Measurements from ENCODE around the gene CCL19.
"Not testable (repeated sequence)": the region's sequence is repeated elsewhere in the genome, so short reads cannot be mapped to it uniquely, and the experiment has no call there.

The CCL19 gene

DNA sequence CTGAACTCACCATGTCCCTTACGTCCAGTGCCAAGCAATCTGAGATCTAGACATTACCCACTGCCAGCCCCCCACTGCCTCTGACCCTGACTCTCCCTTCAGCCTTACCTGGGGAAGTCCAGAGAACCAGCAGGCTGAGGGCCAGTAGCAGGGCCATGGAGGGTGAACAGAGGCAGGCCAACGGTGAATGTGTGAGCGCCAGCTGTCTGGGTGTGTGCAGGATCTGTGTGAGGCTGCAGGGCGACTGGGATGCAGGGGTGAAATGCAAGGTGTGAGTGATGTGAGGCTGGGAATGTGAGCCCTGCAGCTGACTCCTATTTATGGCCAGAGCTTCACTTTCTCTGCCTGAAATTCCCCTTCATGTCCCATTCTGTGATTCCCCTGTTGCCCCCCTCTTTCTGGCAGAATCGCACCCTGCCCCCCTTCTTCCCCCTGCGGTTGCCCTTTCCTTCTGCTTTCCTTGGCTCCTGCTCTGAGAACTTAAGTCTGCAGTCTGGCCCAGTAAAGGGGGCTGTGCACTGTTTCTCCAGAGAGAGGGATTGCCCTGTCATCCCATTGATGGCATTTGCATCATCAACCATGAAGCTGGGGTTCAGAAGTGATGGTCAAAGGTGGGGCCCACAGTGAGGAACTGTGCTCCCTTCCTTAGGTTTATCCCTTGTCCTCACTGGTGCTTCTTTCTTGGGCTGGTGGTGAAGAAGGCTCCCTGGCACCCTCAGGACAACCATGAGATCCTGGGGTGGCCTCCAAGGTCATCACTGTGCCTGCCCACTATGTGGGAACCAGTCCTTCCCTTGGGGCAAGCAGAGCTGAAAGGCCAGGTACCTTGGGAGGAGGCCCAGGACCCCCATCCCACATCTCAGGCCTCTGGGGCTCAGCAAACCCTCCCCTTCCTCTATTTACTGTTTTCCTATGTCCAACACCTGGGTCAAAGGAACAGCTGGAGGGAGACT, at the start of gene CCL19:
TSS of gene CCL19 (minus strand) at position 294 of the 953 bp plus-strand sequence. CDS start at position 157, 137 bp downstream.
- no peak for DNase-seq (ENCODE audit: low spot score)

DNA sequence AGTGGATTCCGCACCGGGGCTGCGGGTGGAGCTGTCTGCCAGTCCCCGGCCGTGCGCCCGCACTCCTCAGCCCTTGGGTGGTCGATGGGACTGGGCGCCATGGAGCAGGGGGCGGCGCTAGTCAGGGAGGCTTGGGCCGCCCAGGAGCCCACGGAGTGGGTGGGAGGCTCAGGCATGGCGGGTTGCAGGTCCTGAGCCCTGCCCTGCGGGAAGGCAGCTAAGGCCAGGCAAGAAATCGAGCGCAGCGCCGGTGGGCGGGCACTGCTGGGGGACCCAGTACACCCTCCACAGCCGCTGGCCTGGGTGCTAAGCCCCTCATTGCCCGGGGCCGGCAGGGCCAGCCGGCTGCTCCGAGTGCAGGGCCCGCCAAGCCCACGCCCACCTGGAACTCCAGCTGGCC, 49.1 kb upstream of the CCL19 start:
- not testable (repeated sequence) for DNase-seq (ENCODE audit: low spot score)

DNA sequence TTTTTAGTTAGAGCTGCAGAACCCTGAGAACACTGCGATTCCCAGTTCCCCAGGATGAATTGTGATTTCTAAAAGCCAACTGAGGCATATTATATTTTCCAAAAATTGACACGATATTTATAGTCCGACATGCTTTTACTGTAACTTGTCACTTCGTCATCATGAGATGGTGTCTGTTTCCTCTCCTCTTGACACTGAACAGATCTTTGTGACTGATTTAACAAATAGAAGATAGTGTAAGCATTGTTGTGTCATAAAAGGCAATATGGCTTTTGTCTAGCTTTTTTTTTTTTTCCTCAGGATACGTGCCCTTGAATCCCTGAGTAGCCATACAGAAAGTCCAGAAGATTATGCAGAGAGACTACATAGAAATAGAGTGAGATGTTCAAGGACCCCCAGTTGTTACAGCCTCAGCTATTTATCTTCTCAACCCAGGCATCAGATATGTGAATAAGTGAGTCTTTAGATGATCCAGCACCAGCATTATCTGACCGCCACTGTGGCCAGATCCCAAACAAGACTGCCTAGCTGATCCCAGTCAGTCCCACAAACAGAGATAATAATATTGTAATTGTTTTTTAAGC, 46.7 kb upstream of the CCL19 start:
- no peak for DNase-seq (ENCODE audit: low spot score)

DNA sequence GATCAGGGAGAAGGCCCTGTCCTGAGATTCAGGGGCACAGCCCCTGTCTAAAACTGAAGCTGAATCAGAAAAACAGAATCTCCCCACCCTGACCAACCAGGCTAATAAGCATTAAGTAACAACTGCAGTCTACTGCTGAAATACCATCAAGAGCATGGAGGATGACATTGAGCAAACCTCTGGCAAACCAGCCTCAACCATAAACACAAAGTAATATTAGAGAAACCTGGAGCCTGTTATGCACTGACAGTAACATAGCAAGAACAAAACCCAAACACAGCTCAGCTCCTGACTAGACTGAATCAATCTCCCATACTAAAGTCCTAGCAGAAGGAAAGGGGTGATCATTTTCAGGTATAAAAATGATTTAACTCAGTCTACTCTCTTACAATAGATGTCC, 43.6 kb upstream of the CCL19 start:
- no peak for DNase-seq (ENCODE audit: low spot score)

DNA sequence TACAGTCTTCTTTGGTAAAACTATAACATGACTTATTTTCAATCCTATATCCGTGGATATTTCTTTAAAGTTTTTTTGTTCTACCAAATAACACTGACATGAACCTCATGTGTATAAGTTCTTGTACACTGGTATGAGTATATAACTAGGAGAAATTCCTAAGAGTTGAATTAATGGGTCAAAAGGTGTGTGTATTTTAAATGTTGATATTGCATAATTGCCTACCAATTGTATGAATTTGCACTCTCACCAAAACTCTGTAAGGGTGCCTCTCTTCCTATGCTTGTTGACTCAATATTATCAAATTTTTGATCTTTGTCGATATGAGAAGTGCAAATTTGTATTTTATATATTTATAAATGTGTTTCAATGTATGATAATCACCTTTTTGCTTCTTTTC, 41.8 kb upstream of the CCL19 start:
- DNase-seq (ENCODE audit: low spot score): no peak

DNA sequence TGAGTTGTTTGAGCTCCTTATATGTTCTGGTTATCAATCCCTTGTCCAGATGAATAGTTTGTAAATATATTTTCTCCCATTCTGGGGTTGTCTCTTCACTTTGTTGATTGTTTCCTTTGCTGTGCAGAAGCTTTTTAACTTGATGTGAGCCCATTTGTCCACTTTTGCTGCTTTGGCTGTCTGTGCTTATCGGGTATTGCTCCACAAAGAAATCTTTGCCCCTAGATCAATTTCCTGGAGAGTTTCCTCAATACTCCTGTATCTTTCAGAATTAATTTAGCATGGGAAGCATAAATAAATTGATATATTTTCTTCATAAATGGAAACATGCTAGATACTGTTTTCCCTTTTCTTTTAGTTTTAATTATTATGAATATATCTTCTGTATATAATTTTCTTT, 41.4 kb upstream of the CCL19 start:
- DNase-seq (ENCODE audit: low spot score): no peak

DNA sequence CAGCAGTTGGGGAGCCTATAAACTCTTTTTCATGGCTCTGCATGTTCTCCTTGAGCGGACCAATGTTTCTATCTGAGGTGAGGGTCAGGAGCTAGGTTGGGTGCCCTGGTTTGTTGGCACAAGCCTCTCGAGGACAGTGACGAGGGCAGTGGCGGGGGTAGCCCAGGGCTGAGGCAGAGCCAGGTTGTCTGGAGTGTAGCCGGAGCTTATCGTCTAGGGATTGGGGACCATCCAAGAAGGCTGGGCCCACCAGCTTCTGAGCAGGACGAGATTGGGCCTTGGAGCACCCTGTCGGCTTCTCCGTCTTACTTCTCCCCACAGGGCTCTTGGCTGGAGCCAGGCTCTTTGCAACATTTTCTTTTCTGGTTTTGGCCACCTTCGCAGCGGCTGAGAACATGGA, 32.1 kb upstream of the CCL19 start:
- no peak for DNase-seq (ENCODE audit: low spot score)

DNA sequence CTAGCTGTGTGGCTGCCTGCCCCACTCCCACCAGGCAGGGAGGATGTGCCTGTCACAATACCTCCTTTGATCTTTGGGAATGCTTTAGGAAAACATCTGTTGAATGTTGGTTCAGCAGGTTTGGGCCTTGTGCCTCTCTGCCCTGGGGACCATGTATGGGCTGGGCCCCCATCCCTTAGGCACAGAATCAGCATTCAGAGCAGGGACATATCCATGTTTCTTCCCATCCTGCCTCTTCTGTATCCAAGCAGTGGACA, 28.6 kb upstream of the CCL19 start:
- not testable (repeated sequence) for DNase-seq (ENCODE audit: low spot score)

DNA sequence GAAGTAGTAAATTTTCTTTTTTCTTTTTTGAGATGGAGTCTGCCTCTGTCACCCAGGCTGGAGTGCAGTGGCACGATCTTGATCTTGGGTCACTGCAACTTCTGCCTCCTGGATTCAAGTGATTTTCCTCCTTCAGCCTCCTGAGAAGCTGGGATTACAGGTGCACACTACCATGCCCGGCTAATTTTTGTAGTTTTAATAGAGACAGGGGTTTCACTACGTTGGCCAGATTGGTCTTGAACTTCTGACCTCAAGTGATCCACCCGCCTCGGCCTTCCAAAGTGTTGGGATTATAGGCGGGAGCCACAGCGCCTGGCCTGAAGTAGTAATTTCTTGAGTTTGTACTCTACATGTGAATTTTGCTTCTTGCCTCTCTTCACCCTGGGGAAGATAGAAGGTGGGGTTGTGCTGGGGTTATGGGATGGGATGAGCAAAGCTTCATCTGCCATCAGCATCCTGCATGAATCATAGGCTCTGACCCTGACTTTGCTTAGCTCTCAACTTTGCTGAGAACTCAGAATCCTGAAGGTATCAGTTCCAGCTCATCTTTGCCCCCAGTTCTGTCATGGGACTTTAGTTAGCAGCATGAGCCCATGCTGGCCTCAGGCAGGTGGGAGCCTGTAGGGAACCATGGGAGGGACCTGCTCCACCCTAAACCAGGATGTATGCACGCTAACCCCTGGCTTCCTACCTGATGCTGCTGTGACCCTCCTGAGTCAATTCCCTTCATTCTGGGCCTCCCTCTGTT, 28.1 kb upstream of the CCL19 start:
- DNase-seq (ENCODE audit: low spot score): no peak

DNA sequence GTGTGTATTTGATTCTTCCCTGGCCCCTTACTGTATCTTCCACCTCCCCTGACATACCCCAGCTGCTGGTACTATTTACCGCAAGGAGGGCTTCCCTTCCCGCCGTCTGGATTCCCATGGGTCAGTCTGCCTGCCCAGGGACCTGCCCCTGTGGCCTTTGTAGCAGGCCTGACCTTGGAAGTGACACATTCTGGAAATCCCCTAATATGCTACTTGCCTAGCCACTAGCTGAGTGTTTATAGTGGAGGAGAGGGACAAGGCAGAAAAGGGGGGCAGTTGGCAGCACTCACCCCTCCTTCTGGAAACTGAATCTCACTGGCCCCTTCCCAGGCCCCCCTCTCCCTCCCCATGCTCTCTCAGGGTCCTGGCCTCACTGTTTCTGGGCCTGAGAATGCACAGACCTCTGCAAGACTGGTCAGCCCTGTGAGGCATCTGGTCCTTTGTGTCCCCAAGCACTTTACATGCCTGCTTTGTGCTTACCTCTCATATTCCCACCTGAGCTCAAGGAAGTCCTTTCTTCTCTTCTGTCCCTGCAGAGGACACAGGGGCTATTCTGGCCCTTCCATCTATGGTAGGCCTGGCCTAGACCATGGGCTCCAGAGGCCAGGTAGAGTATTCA, 27.0 kb upstream of the CCL19 start:
- DNase-seq (ENCODE audit: low spot score): no peak

DNA sequence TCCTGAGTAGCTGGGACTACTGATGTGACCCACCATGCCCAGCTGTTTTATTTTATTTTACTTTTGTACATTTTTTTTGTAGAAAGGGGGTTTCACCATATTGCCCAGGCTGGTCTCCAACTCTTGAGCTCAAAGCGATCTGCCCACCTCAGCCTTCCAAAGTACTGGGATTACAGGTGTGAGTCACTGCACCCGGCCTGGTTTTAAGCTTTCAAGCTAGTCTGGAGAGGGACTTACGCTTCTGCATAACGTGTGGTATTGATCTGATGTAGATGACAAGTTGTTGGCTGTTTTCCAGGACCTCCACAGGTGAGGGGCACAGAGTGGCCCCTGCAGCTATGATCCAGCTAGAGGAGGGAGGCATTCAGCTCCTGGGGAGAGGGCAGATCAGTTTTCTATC, 25.6 kb upstream of the CCL19 start:
- no peak for DNase-seq (ENCODE audit: low spot score)

DNA sequence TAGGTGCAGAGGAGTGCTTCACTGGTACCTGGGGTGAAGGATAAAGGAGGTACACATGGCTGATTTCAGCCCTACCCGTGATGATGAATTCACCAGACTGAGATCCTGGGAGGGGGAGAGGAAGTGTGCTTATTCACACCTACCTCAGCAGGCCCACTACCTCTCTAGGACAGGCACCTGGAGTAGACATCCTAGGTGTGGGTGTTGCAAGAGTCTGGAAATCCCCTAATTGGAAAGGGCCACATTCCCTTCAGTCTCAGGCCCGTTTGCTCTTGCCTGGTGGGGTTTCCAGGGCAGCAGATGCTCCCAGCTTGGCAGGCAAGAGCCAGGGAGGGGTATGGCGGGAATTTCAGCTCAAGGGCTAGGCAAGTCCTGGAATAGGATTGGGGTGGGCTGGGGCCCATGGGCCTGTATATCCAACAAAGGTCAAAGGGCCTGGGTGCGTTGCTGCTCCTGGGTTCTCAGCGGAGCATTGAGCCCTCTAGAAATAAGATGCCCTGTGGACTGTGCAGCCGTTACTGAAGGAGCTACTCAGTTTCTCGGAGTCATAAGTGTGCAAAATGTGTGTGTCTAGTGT, 24.7 kb upstream of the CCL19 start:
- DNase-seq (ENCODE audit: low spot score): no peak

DNA sequence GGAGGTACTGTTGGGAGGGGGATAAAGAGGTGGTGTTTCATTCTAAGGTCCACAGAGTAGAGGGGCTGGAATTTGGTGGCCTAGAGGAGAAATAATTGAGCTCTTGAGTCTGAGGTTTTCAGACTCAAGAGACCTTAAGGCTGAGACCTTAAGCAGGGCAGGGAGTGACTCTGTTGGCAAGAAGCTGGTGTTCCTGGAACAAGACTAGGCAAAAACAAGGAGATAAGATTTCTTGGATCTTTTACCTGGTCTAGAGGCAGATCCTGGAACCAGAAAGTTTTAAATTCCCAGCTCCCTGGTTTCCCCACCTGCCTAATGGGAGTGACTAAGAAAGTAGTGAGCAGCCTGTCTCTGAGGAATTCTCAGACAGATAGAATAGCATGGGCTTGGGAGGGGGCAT, 22.9 kb upstream of the CCL19 start:
- DNase-seq (ENCODE audit: low spot score): no peak

DNA sequence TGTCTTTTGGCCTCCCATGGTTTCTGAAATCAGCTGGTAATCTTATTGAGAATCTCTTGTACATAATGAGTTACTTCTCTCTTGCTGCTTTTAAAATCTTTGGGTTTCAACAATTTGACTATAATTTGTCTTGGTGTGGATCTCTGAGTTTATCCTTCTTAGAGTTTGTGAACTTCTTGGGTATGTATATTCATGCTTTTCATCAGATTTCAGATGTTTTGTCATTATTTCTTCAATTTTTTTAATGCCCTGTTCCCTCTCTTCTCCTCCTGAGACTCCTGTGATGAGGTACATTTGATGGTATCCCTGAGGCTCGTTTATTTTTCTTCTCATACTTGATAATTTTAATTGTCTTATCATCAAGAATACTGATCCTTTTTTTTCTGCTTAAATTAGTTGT, 21.1 kb upstream of the CCL19 start:
- DNase-seq (ENCODE audit: low spot score): no peak

DNA sequence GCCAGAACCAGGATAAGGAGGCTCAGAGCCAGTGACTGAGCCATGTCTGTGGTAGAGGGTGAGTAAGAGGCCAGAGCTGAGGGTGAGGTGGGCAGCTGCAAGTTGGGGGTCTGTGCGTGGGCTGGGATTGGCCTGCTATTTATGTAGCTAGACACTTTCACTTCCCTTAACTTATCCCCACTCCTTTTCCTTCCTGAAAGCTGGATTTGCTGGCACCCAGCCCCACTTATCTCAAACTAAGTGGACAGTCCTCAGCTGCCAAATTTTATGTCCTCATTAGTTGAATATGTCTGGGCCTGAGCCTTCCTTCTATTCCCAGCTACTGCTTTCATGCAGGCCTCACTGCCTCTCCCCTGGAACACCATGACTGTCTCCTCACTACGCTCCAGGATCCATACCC, 18.9 kb upstream of the CCL19 start, which contains the start of gene CCL21:
TSS of gene CCL21 (minus strand) at position 114 of the 400 bp plus-strand sequence. CDS start at position 44, 70 bp downstream.
- no peak for DNase-seq (ENCODE audit: low spot score)

DNA sequence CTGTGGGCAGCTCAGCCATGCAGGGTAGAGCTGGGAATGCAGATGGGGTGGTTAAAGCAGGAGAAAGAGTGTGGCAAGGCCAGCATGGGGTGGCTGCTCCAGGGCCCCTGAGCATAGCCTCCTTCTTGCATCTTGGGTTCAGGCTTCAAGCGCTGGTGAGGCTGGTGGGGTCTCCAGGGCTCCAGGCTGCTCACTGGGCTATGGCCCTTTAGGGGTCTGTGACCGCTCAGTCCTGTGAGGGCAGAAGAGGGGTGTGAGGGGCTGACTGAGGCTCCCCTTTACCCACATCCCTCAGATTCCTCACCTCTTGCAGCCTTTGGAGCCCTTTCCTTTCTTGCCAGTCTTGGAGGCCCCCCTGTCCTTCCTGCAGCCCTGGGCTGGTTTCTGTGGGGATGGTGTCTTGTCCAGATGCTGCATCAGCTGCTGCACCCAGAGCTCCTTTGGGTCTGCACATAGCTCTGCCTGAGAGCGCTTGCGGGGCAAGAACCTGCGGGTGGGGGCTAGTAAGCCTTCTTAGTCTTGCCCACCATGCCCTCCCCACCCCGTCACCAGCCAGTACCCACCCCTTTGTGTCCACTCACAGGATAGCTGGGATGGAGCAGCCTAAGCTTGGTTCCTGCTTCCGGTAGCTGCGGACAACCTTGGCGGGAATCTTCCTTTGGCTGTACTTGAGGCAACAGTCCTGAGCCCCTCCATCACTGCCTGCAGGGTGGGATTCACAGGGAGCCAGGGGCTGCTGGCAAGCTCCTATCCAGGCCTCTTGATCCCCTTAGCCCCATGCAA, 18.3 kb upstream of the CCL19 start:
- DNase-seq (ENCODE audit: low spot score): no peak

DNA sequence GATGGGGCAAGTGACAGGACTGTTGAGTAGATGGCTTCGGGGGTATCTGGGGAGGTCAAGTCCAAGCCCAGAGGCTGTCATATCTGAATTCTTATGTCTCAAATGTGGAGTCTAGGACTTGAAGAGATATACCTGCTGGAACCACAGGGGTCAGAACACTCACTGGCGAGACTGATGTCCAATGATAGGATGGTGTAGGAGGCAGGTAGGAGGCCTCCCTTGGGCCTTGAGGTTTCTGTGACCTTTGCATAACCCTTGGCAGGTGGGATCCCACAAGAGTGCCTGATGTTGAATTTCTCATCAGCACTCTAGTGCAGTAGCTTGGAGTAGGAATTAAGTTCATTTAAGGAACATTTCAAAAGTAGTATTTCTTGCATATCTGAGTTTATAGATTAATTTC, 16.1 kb upstream of the CCL19 start:
- DNase-seq (ENCODE audit: low spot score): no peak

DNA sequence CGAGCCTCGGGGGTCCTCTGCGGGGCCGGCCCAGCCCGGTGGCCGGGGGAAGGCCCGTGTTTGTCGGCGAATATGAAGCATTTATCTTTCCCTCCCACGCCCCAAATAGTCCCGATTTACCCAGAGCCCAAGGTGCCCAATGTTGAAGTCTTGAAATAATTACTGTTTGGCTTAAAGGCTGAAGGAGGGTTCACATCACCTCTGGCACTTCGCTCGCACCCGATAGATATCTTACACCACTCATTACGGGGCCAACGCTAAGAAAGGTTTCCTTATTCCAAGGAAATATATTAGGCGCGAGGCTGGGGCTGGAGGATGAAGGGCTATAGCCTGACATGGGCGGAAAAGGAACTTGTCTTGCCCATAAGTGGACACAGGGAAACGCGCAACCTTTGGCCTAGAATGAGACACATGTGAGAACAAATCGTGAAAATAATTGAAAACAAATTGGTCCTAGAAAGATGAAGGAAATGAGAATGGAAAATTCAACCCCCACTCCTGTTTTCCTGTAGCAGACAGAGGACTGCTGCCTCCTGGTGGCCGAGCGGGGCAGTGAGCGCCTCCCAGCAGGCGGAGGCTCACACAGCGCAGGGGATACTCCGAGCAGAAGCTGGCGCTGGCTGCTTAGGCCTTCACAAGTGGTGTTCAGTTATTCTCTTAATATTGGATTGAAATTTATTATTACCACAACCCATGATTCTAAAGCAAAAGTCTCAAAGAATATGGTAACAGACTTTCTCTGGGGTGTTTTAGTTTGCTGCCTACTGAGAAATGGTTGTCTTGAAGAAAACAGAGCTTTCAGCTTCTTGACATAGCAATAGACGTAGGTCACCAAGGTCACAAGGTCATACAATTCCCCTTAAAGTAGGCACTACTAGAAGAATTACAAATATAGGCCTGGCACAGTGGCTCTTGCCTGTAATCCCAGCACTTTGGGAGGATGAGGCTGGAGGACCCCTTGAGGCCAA, 11.0 kb upstream of the CCL19 start:
- DNase-seq (ENCODE audit: low spot score): peak; percentile 75

DNA sequence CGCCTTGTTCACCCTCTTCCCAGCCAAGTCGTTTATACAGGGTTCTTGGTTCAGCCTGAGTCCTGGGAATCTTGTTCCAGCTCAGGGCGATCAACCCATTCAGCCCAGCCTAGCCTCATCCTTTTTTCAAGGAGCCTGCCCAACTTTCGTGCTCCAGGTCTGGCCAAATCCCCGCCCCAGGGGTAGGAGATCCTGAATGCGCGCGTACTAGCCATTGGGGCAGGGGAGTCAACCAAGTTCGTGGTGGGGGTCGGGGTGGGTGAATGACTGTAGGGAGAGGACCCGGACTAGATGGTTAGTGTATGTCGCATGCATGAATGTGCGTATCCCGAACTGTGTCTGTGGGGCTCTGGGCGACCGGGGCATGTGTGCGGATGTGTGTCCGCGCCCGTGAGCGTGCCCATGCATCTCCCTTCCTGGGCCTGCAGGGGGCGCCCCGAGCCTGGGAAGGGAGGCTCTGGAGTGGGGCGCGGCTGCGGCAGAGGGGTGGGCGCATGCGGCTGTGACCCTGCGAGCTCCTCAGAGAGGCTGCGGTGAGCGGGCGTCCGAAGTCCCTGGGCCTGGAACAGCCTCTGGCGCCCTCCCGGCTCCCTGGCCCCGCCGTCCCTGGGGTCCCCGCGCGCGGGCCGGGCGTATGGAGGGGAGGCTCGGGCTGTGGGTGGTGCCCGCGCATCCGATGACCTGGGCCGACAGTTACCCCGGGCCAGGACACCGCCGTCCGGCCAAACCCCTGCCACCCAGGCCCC, 10.1 kb upstream of the CCL19 start:
- peak; percentile 62 for DNase-seq (ENCODE audit: low spot score)
